NT2/D1 (cell line): ENCODE data around the gene ZSWIM6.

Experiments used
- SUZ12 ChIP-seq: IDR thresholded peaks from 2 replicates; pipeline ENCODE4 v1.6.1; 2011; ENCODE audit not compliant: insufficient read length, insufficient read depth; ENCODE audit errors: extremely low read depth
- YY1 ChIP-seq: IDR thresholded peaks from 2 replicates; pipeline ENCODE4 v1.6.1; 2011; ENCODE audit not compliant: insufficient read length, insufficient read depth
- ZNF274 ChIP-seq: IDR thresholded peaks from 2 replicates; pipeline ENCODE4 v1.6.1; 2011; ENCODE audit warnings: mild to moderate bottlenecking, low read depth, low read length

GRCh38 chr5:61441742-61442141 is 109.7 kb downstream of the ZSWIM6 start:
- TF ChIP-seq SUZ12 (no peak), YY1 (no peak), ZNF274 (no peak)
